Measurements from ENCODE around the gene CTBP2.

CTBP2 gene

GRCh38 chr10:125008689-125009638 is 151.4 kb downstream of the CTBP2 start:
- DNase-seq, result no peak
- in situ Hi-C loops (cut with MboI; ENCODE audit: low pct_unique_long_range_greater_than_20kb, low sequenced_read_pairs), result no loop called here

GRCh38 chr10:125007436-125007835 is 152.9 kb downstream of the CTBP2 start:
- in situ Hi-C loops (cut with MboI; ENCODE audit: low pct_unique_long_range_greater_than_20kb, low sequenced_read_pairs), result no loop called here

GRCh38 chr10:125006921-125007426 is 153.4 kb downstream of the CTBP2 start:
- DNase-seq, result no peak

More at GRCh38 chr10:125007436-125007835, 152.9 kb downstream of the CTBP2 start:
- no peak for DNase-seq

GRCh38 chr10:125006188-125006680 is 154.1 kb downstream of the CTBP2 start:
- in situ Hi-C loops (cut with MboI; ENCODE audit: low pct_unique_long_range_greater_than_20kb, low sequenced_read_pairs), result no loop called here
- no peak for DNase-seq

More at GRCh38 chr10:125006921-125007426, 153.4 kb downstream of the CTBP2 start:
- in situ Hi-C loops (cut with MboI; ENCODE audit: low pct_unique_long_range_greater_than_20kb, low sequenced_read_pairs), result no loop called here

GRCh38 chr10:125005312-125006187 is 154.8 kb downstream of the CTBP2 start:
- DNase-seq, result no peak
- in situ Hi-C loops (cut with MboI; ENCODE audit: low pct_unique_long_range_greater_than_20kb, low sequenced_read_pairs), result no loop called here

- no peak for DNase-seq
- in situ Hi-C loops (cut with MboI; ENCODE audit: low pct_unique_long_range_greater_than_20kb, low sequenced_read_pairs), result no loop called here
These were observed 155.6 kb downstream of the CTBP2 start for GRCh38 chr10:125004571-125005311.

- in situ Hi-C loops (cut with MboI; ENCODE audit: low pct_unique_long_range_greater_than_20kb, low sequenced_read_pairs), result no loop called here
- DNase-seq, result no peak
These were observed 156.4 kb downstream of the CTBP2 start for GRCh38 chr10:125003901-125004467.

GRCh38 chr10:125003146-125003900 is 157.0 kb downstream of the CTBP2 start:
- in situ Hi-C loops (cut with MboI; ENCODE audit: low pct_unique_long_range_greater_than_20kb, low sequenced_read_pairs), result no loop called here

GRCh38 chr10:125002423-125003145 is 157.8 kb downstream of the CTBP2 start:
- DNase-seq, result no peak
- in situ Hi-C loops (cut with MboI; ENCODE audit: low pct_unique_long_range_greater_than_20kb, low sequenced_read_pairs), result no loop called here

More at GRCh38 chr10:125003146-125003900, 157.0 kb downstream of the CTBP2 start:
- no peak for DNase-seq

- in situ Hi-C loops (cut with MboI; ENCODE audit: low pct_unique_long_range_greater_than_20kb, low sequenced_read_pairs), result no loop called here
- no peak for DNase-seq
These were observed 158.3 kb downstream of the CTBP2 start for GRCh38 chr10:125002047-125002422.

GRCh38 chr10:125001313-125002046 is 158.9 kb downstream of the CTBP2 start:
- DNase-seq, result no peak
- in situ Hi-C loops (cut with MboI; ENCODE audit: low pct_unique_long_range_greater_than_20kb, low sequenced_read_pairs), result no loop called here

- DNase-seq, result no peak
These were observed 159.7 kb downstream of the CTBP2 start for GRCh38 chr10:125000366-125001312.

GRCh38 chr10:124999433-125000365 is 160.7 kb downstream of the CTBP2 start:
- in situ Hi-C loops (cut with MboI; ENCODE audit: low pct_unique_long_range_greater_than_20kb, low sequenced_read_pairs), result no loop called here
- no peak for DNase-seq

More at GRCh38 chr10:125000366-125001312, 159.7 kb downstream of the CTBP2 start:
- in situ Hi-C loops (cut with MboI; ENCODE audit: low pct_unique_long_range_greater_than_20kb, low sequenced_read_pairs), result no loop called here

- no peak for DNase-seq
- in situ Hi-C loops (cut with MboI; ENCODE audit: low pct_unique_long_range_greater_than_20kb, low sequenced_read_pairs), result no loop called here
These were observed 161.6 kb downstream of the CTBP2 start for GRCh38 chr10:124998624-124999291.
